Urinary bladder (tissue), 4 donors: ENCODE data around the gene EFCAB3. TPM values are rescaled to one million over a fixed set of nuclear protein-coding genes. Genes with fewer than 3 reads are reported as not detected.
"Not testable (repeated sequence)": the region's sequence is repeated elsewhere in the genome, so short reads cannot be mapped to it uniquely, and the experiment has no call there.

Source experiments
- DNase-seq: peaks from one replicate; pipeline ENCODE4 v3.0.0-alpha.2; 2015; ENCODE audit errors: extremely low spot score
- H3K27ac ChIP-seq: one replicate; pipeline ENCODE4 v1.5.1; 2013; ENCODE audit warnings: low read depth, mild to moderate bottlenecking, moderate library complexity
- H3K36me3 ChIP-seq: one replicate; pipeline ENCODE4 v1.6.1; 2013; ENCODE audit warnings: mild to moderate bottlenecking, moderate library complexity; ENCODE audit not compliant: insufficient read depth
- H3K4me1 ChIP-seq: one replicate; pipeline ENCODE4 v1.6.1; 2013; ENCODE audit warnings: mild to moderate bottlenecking, moderate library complexity; ENCODE audit not compliant: insufficient read depth
- H3K4me3 ChIP-seq: one replicate; pipeline ENCODE4 v1.5.1; 2013; ENCODE audit warnings: low read depth, low read length
- WGBS: extraction: QIAGEN DNeasy Blood & Tissue Kit; methylation state at CpG from one replicate; pipeline ENCODE4 v1.1.7; 2013; 5-methylcytosine and 5-hydroxymethylcytosine counted together
- polyA plus RNA-seq: library from polyadenylated mRNA; stranded (reverse); fragments of 200-250 nt; gene quantifications from one replicate; pipeline ENCODE4 v1.2.3, GENCODE V29; 2013
- small RNA-seq: library from RNA; depleted of rRNA; stranded (forward); fragments of <200 nt; gene quantifications from one replicate; pipeline ENCODE3, GENCODE V24; 2014
- total RNA-seq: library from RNA; depleted of rRNA; stranded (reverse); fragments of >200 nt; gene quantifications from one replicate; pipeline ENCODE4 v1.2.3, GENCODE V29; 2014
- donor health status: healthy with polysubstance abuse.
- donor health status: healthy.

The EFCAB3 gene
- total and polyA plus RNA-seq, 2 donors: not detected

GRCh38 chr17:62441181-62441580 lies 60.8 kb downstream of the EFCAB3 start:
- DNase-seq, H3K36me3 ChIP-seq: not testable (repeated sequence)
- 97% methylated on average over 6 of the region's 6 CpGs for WGBS

GRCh38 chr17:62444063-62444462 lies 63.7 kb downstream of the EFCAB3 start:
- 96% methylated on average over 4 of the region's 4 CpGs for WGBS
- peaks cover 8% of the 10 kb centered on the region for H3K36me3 ChIP-seq

More at GRCh38 chr17:62441181-62441580, 60.8 kb downstream of the EFCAB3 start:
- H3K27ac ChIP-seq, H3K4me1 ChIP-seq, H3K4me3 ChIP-seq: not testable (repeated sequence)

GRCh38 chr17:62445791-62446190 lies 65.4 kb downstream of the EFCAB3 start:
- not testable (repeated sequence) for H3K36me3 ChIP-seq, H3K4me3 ChIP-seq, H3K4me1 ChIP-seq, DNase-seq, H3K27ac ChIP-seq
- WGBS: 87% methylated on average over 4 of the region's 4 CpGs

More at GRCh38 chr17:62444063-62444462, 63.7 kb downstream of the EFCAB3 start:
- Histone ChIP-seq H3K4me1 (no peaks in the 10 kb centered on the region), H3K4me3 (no peak overlapping the region), H3K27ac (no peak overlapping the region)
- no peak for DNase-seq

DNA sequence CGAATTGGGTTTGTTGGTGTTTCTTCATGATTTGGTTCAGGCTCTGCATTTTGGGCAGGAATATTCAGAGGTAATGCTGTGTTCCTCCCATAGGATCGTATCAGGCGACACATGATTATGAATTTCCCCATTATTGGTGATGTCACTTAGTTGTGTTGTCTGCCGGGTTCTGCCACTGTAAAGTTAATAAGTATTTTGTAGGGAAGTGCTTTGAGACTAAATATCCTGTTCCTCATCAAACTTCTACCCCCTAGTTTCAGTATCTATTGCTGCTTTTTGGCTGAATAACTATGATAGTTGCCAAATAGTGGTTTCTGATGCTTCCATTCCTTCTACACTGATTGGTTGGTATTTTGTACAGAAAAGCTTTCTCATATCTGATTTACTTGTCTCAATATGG lies 71.8 kb downstream of the EFCAB3 start:
- H3K36me3 ChIP-seq, DNase-seq, H3K4me3 ChIP-seq, H3K4me1 ChIP-seq, H3K27ac ChIP-seq: not testable (repeated sequence)
- WGBS: 91% methylated on average over 4 of the region's 4 CpGs

GRCh38 chr17:62453041-62453440 lies 72.7 kb downstream of the EFCAB3 start:
- WGBS: 74% methylated on average over 5 of the region's 5 CpGs
- not testable (repeated sequence) for H3K36me3 ChIP-seq, H3K4me1 ChIP-seq, DNase-seq, H3K4me3 ChIP-seq, H3K27ac ChIP-seq

DNA sequence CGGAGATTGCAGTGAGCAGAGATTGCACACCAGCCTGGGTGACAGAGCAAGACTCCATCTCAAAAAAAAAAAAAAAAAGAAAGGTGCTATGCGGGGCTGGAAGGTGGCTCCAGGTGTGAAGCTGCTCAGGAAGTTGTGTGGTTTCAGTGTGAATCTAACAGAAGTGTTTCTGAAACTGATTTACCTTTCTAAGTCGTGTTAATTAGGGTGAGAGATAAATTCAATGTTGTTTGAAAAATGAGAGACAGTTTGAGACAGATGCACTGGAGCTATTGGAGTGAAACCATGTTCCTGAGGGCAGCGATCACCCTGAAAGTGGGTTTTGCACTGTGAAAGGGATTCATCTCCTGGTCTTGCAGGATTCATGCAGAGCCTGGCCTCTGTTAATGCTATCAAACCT lies 73.3 kb downstream of the EFCAB3 start:
- DNase-seq, H3K4me1 ChIP-seq, H3K4me3 ChIP-seq, H3K27ac ChIP-seq, H3K36me3 ChIP-seq: not testable (repeated sequence)
- 91% methylated on average over 4 of the region's 4 CpGs for WGBS

DNA sequence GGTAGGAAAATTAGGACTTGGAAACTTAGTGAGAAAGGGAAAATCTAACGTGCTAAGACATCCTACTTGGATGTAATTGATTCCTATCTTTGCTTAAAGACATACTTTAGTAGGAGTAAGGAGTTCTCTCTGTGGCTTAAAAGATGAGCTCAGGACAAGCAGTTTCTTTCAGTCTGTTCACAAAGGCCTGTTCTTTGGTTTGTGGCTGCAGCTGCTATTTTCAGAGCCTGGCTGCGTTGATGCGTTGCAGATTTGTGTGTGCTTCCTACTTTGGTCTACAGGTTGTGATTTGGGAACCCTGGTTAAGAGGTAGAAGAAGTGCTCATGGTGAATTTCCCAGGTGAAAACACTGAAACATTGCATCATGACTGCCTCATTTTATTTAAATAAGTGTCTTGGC lies 73.8 kb downstream of the EFCAB3 start:
- not testable (repeated sequence) for H3K4me3 ChIP-seq, H3K27ac ChIP-seq, DNase-seq, H3K36me3 ChIP-seq, H3K4me1 ChIP-seq
- 77% methylated on average over 3 of the region's 3 CpGs for WGBS

- no peaks in the 10 kb centered on the region for H3K36me3 ChIP-seq
- DNase-seq: no peak
- WGBS: 91% methylated on average over 7 of the region's 7 CpGs
- no peak overlapping the region for H3K4me3 ChIP-seq
- H3K4me1 ChIP-seq: no peaks in the 10 kb centered on the region
- H3K27ac ChIP-seq: no peak overlapping the region
Measured at GRCh38 chr17:62456016-62456415, 75.7 kb downstream of the EFCAB3 start.

DNA sequence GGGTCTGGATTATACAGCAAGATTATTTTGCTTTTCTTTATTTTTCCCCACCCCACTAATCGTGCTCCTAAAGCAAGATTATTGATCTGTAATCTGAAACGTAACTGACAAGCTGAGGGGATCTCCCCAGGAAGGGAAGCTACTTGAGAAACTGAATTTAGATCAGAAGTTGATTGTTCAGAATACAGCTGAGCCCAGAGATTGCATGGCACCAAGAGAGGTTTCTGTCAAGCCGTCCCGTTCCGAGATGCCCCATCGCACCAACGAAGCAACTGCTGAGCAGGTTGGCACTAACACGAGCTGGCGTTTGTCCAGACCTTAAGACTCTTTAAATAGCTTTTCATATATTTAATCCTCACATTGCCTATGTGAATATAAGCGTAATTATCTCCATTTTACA lies 78.1 kb downstream of the EFCAB3 start:
- WGBS: 82% methylated on average over 10 of the region's 10 CpGs
- H3K4me3 ChIP-seq, H3K4me1 ChIP-seq, H3K36me3 ChIP-seq, DNase-seq, H3K27ac ChIP-seq: not testable (repeated sequence)

GRCh38 chr17:62464422-62464821 lies 84.1 kb downstream of the EFCAB3 start:
- H3K27ac ChIP-seq, H3K4me1 ChIP-seq, DNase-seq, H3K4me3 ChIP-seq, H3K36me3 ChIP-seq: not testable (repeated sequence)
- 77% methylated on average over 3 of the region's 3 CpGs for WGBS

DNA sequence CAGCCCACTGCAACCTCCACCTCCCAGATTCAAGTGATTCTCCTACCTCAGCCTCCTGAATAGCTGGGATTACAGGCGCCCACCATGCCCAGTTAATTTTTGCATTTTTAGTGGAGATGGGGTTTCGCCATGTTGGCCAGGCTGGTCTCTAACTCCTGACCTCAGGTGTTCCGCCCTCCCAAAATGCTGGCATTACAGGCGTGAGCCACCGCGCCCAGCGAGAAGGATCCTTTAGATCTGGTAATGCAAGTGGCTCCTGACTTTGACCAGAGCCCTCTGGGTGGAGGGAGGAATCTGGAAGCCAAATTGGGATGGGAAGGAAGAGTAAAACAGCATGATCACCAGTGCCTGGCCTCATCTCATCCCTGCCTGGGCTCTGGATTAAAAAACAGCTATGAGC lies 84.9 kb downstream of the EFCAB3 start:
- not testable (repeated sequence) for H3K4me3 ChIP-seq, DNase-seq, H3K36me3 ChIP-seq, H3K27ac ChIP-seq, H3K4me1 ChIP-seq
- 97% methylated on average over 7 of the region's 7 CpGs for WGBS

Small RNA genes within 50 kb of the gene (small RNA-seq; reads per million reads assigned to genes)
- not detected for gene RNU7-52P

Other genes starting within 250 kb of the EFCAB3 start
- gene METTL2A, start 43.3 kb downstream of the EFCAB3 start, total RNA-seq: 24.3 TPM
- gene METTL2A, start 43.3 kb downstream of the EFCAB3 start, polyA plus RNA-seq: 10.3 TPM
- 87.3 TPM for gene TLK2, start 98.3 kb downstream of the EFCAB3 start, total RNA-seq
- 20.1 TPM for gene TLK2, start 98.3 kb downstream of the EFCAB3 start, polyA plus RNA-seq
- 206 TPM for gene MRC2, start 247.1 kb downstream of the EFCAB3 start, total RNA-seq
- gene MRC2, start 247.1 kb downstream of the EFCAB3 start, polyA plus RNA-seq: 45.1 TPM